Type B pancreatic cell (in vitro differentiated cells): ENCODE data around the gene NOL6. TPM values are rescaled to one million over a fixed set of nuclear protein-coding genes. Genes with fewer than 3 reads are reported as not detected.
A peak's percentile ranks its signal among the peaks of the same experiment; 100 is the strongest.

ENCODE experiments used
- DNase-seq: peaks from one replicate; pipeline ENCODE4 v3.0.0; 2021; ENCODE audit warnings: mixed read lengths; ENCODE audit not compliant: unreplicated experiment; ENCODE audit errors: extremely low spot score
- H3K27ac Mint-ChIP-seq: 2 replicates; pipeline ENCODE4 v1.8.0; 2021; ENCODE audit warnings: mild to moderate bottlenecking, mixed read lengths
- H3K27me3 Mint-ChIP-seq: 2 replicates; pipeline ENCODE4 v1.8.0; 2021; ENCODE audit warnings: mixed read lengths
- H3K36me3 Mint-ChIP-seq: 2 replicates; pipeline ENCODE4 v1.8.0; 2021; ENCODE audit warnings: mixed read lengths
- H3K4me1 Mint-ChIP-seq: one replicate; pipeline ENCODE4 v1.8.0; 2021; ENCODE audit warnings: mixed read lengths; ENCODE audit not compliant: unreplicated experiment
- H3K4me3 Mint-ChIP-seq: 2 replicates; pipeline ENCODE4 v1.8.0; 2021; ENCODE audit warnings: mild to moderate bottlenecking, mixed read lengths
- H3K9me3 Mint-ChIP-seq: 2 replicates; pipeline ENCODE4 v1.8.0; 2021; ENCODE audit warnings: mixed read lengths
- CTCF ChIP-seq: fragments of 200-600 bp; sonication (generic); conservative IDR thresholded peaks from 2 replicates; pipeline ENCODE4 v1.5.0; 2021; ENCODE audit warnings: antibody characterized with exemption, mild to moderate bottlenecking
- total RNA-seq: library from RNA; stranded (reverse); gene quantifications from 2 replicates; pipeline ENCODE4 v1.2.1, GENCODE V29; 2021; ENCODE audit warnings: low replicate concordance

Gene NOL6
- total RNA-seq, 1 donor from 2014 or later = 39.2 TPM

- no peak for TF ChIP-seq CTCF
- Mint-ChIP-seq H3K4me1 (peaks cover 9% of the 10 kb centered on the region), H3K9me3 (no peaks in the 10 kb centered on the region), H3K4me3 (no peak overlapping the region), H3K36me3 (no peaks in the 10 kb centered on the region), H3K27ac (no peak overlapping the region), H3K27me3 (no peaks in the 10 kb centered on the region)
- DNase-seq = no peak
These were observed 19.6 kb downstream of the NOL6 start for GRCh38 chr9:33453999-33454660.

GRCh38 chr9:33453286-33453860 is 20.4 kb downstream of the NOL6 start:
- Mint-ChIP-seq H3K27me3 (peaks cover 2% of the 10 kb centered on the region), H3K9me3 (no peaks in the 10 kb centered on the region), H3K4me3 (no peak overlapping the region), H3K36me3 (no peaks in the 10 kb centered on the region), H3K27ac (no peak overlapping the region), H3K4me1 (peaks cover 7% of the 10 kb centered on the region)
- TF ChIP-seq CTCF = no peak
- no peak for DNase-seq

GRCh38 chr9:33452828-33453271 is 20.9 kb downstream of the NOL6 start:
- H3K27me3 Mint-ChIP-seq = peaks cover 7% of the 10 kb centered on the region
- no peaks in the 10 kb centered on the region for H3K36me3 Mint-ChIP-seq
- DNase-seq = no peak
- no peak overlapping the region for H3K4me3 Mint-ChIP-seq
- H3K4me1 Mint-ChIP-seq = peaks cover 6% of the 10 kb centered on the region
- H3K9me3 Mint-ChIP-seq = no peaks in the 10 kb centered on the region
- no peak overlapping the region for H3K27ac Mint-ChIP-seq
- TF ChIP-seq CTCF = peak; percentile 85

- no peak overlapping the region for H3K4me3 Mint-ChIP-seq
- TF ChIP-seq CTCF = no peak
- peaks cover 21% of the 10 kb centered on the region for H3K27me3 Mint-ChIP-seq
- peaks cover 22% of the 10 kb centered on the region for H3K4me1 Mint-ChIP-seq
- no peaks in the 10 kb centered on the region for H3K9me3 Mint-ChIP-seq
- no peak for DNase-seq
- H3K27ac Mint-ChIP-seq = no peak overlapping the region
- H3K36me3 Mint-ChIP-seq = no peaks in the 10 kb centered on the region
These were observed 23.0 kb downstream of the NOL6 start for GRCh38 chr9:33450621-33451146.

GRCh38 chr9:33449715-33450114 is 24.0 kb downstream of the NOL6 start:
- H3K9me3 Mint-ChIP-seq = no peaks in the 10 kb centered on the region
- H3K27me3 Mint-ChIP-seq = peaks cover 25% of the 10 kb centered on the region
- no peak overlapping the region for H3K27ac Mint-ChIP-seq
- H3K36me3 Mint-ChIP-seq = no peaks in the 10 kb centered on the region
- H3K4me3 Mint-ChIP-seq = no peak overlapping the region
- peaks cover 27% of the 10 kb centered on the region for H3K4me1 Mint-ChIP-seq
- no peak for TF ChIP-seq CTCF
- no peak for DNase-seq
